SK-N-SH (cell line): ENCODE data around the gene GIN1. TPM values are rescaled to one million over a fixed set of nuclear protein-coding genes. Genes with fewer than 3 reads are reported as not detected.

ENCODE experiments used
- CTCF ChIA-PET: fragments of 300-600, 350-600 bp; formaldehyde crosslinking; extraction: SDS; loops from one replicate; lab custom pipeline; 2021; lab: Yijun Ruan, JAX
- POLR2A ChIA-PET: fragments of 350-600 bp; sonication (Branson Sonifier 250); formaldehyde crosslinking; extraction: SDS; loops from one replicate; lab custom pipeline; 2020; ENCODE audit warnings: antibody characterized with exemption, inconsistent platforms; lab: Yijun Ruan, JAX
- DNase-seq: peaks from one replicate; pipeline ENCODE4 v3.0.0; 2012
- H2AFZ ChIP-seq: fragments of 200-600 bp; sonication (generic); 2 replicates; pipeline ENCODE4 v1.8.1; 2016; ENCODE audit warnings: antibody characterized with exemption, mild to moderate bottlenecking, low read depth
- H3F3A ChIP-seq: fragments of 200-600 bp; sonication (generic); replicated peaks from 2 replicates; pipeline ENCODE3; 2016; ENCODE audit warnings: antibody characterized with exemption, mild to moderate bottlenecking; ENCODE audit not compliant: insufficient read depth
- H3K27ac ChIP-seq, 2 experiments: fragments of 200-500 bp in 1 of 2; fragments of 200-600 bp in 1 of 2; sonication (Bioruptor generic) in 1 of 2; sonication (generic), shearing (Covaris generic) in 1 of 2; 2 replicates each; pipeline versions ENCODE4 v1.5.1 to v1.6.1; 2014 to 2016; ENCODE audit warnings: low read depth in 2 of 2, inconsistent platforms in 1 of 2, low read length in 1 of 2, mild to moderate bottlenecking in 1 of 2, mixed read lengths in 1 of 2
- H3K27me3 ChIP-seq: fragments of 200-600 bp; sonication (generic), shearing (Covaris generic); 2 replicates; pipeline ENCODE4 v1.6.1; 2016; ENCODE audit warnings: mixed run types; ENCODE audit not compliant: insufficient read depth
- H3K36me3 ChIP-seq, 2 experiments: fragments of 200-500 bp in 1 of 2; fragments of 200-600 bp in 1 of 2; sonication (Bioruptor generic) in 1 of 2; sonication (generic) in 1 of 2; replicated peaks in 1 of 2; 2 replicates each; pipeline versions ENCODE3 to v1.5.1; 2014 to 2016; ENCODE audit warnings: low read length in 1 of 2, mild to moderate bottlenecking in 1 of 2; ENCODE audit not compliant: insufficient read depth in 2 of 2, control insufficient read depth in 1 of 2
- H3K4me1 ChIP-seq, 2 experiments: fragments of 200-500 bp in 1 of 2; fragments of 200-600 bp in 1 of 2; sonication (Bioruptor generic) in 1 of 2; sonication (generic), shearing (Covaris generic) in 1 of 2; 2 replicates each; pipeline versions ENCODE4 v1.5.1 to v1.6.1; 2014 to 2016; ENCODE audit warnings: low read depth in 1 of 2, low read length in 1 of 2, mixed run types in 1 of 2; ENCODE audit not compliant: insufficient read depth in 2 of 2, control insufficient read depth in 1 of 2
- H3K4me2 ChIP-seq: fragments of 200-600 bp; sonication (generic), shearing (Covaris generic); 2 replicates; pipeline ENCODE4 v1.6.1; 2017; ENCODE audit warnings: mixed run types
- H3K4me3 ChIP-seq, 2 experiments: fragments of 200-500 bp in 1 of 2; fragments of 200-600 bp in 1 of 2; sonication (Bioruptor generic) in 1 of 2; sonication (generic), shearing (Covaris generic) in 1 of 2; 2 replicates each; pipeline versions ENCODE4 v1.5.1 to v1.8.1; 2014 to 2016; ENCODE audit warnings: low read depth in 2 of 2, inconsistent platforms in 1 of 2, low read length in 1 of 2, mild to moderate bottlenecking in 1 of 2, mixed read lengths in 1 of 2, moderate library complexity in 1 of 2
- H3K79me2 ChIP-seq: fragments of 200-600 bp; sonication (generic); 2 replicates; pipeline ENCODE4 v1.8.1; 2017; ENCODE audit warnings: mild to moderate bottlenecking; ENCODE audit not compliant: insufficient read depth
- H3K9ac ChIP-seq: fragments of 200-600 bp; sonication (generic); 2 replicates; pipeline ENCODE4 v1.6.1; 2017; ENCODE audit warnings: mixed run types
- H3K9me2 ChIP-seq: fragments of 200-600 bp; sonication (generic); 2 replicates; pipeline ENCODE4 v1.6.1; 2017; ENCODE audit warnings: mixed run types
- H3K9me3 ChIP-seq: fragments of 200-600 bp; sonication (generic); 2 replicates; pipeline ENCODE4 v1.6.1; 2017; ENCODE audit warnings: mixed run types, mild to moderate bottlenecking, moderate library complexity
- H4K20me1 ChIP-seq: fragments of 200-600 bp; sonication (generic); 2 replicates; pipeline ENCODE4 v1.6.1; 2017; ENCODE audit warnings: mild to moderate bottlenecking, mixed run types; ENCODE audit not compliant: insufficient read depth
- ELF1 ChIP-seq: IDR thresholded peaks from 2 replicates; pipeline ENCODE4 v1.4.0; 2012
- EZH2phosphoT487 ChIP-seq: fragments of 200-600 bp; sonication (generic); IDR thresholded peaks from 2 replicates; pipeline ENCODE4 v1.6.1; 2017; ENCODE audit warnings: low read depth, mixed run types, mild to moderate bottlenecking, antibody characterized with exemption, moderate library complexity, borderline replicate concordance
- FOXJ3 ChIP-seq: sonication (generic); formaldehyde crosslinking; IDR thresholded peaks from 2 replicates; pipeline ENCODE4 v1.5.1; 2020; ENCODE audit warnings: mild to moderate bottlenecking, missing genetic modification reagents
- GABPA ChIP-seq: IDR thresholded peaks from 2 replicates; pipeline ENCODE4 v1.4.0; 2012; ENCODE audit warnings: low read depth, mild to moderate bottlenecking
- IRF3 ChIP-seq: fragments of 150-350 bp; IDR thresholded peaks from 2 replicates; pipeline ENCODE4 v1.6.1; 2016; ENCODE audit warnings: mild to moderate bottlenecking, low read depth, low read length
- JUND ChIP-seq: IDR thresholded peaks from 2 replicates; pipeline ENCODE4 v1.4.0; 2012
- MXI1 ChIP-seq: IDR thresholded peaks from 2 replicates; pipeline ENCODE4 v1.6.1; 2012; ENCODE audit warnings: mild to moderate bottlenecking, low read depth, low read length, improper control_type of control experiment
- NFIC ChIP-seq: IDR thresholded peaks from 2 replicates; pipeline ENCODE4 v1.4.0; 2012; ENCODE audit warnings: borderline replicate concordance
- RAD21 ChIP-seq: IDR thresholded peaks from 2 replicates; pipeline ENCODE4 v1.6.1; 2012; ENCODE audit warnings: mild to moderate bottlenecking, low read length
- RFX5 ChIP-seq: IDR thresholded peaks from 2 replicates; pipeline ENCODE4 v1.6.1; 2012; ENCODE audit warnings: mild to moderate bottlenecking, improper control_type of control experiment, low read length
- TEAD4 ChIP-seq: IDR thresholded peaks from 2 replicates; pipeline ENCODE4 v1.4.0; 2012; ENCODE audit warnings: mild to moderate bottlenecking, borderline replicate concordance; ENCODE audit not compliant: insufficient read depth
- YY1 ChIP-seq: IDR thresholded peaks from 2 replicates; pipeline ENCODE4 v1.4.0; 2012; ENCODE audit warnings: low read depth, mild to moderate bottlenecking
- WGBS: methylation state at CpG from one replicate; pipeline ENCODE4 v1.1.6; 2017; ENCODE audit warnings: low lambda C conversion rate; 5-methylcytosine and 5-hydroxymethylcytosine counted together
- polyA plus RNA-seq, 3 experiments: library from polyadenylated mRNA; depleted of rRNA; stranded (reverse); fragments of >200 nt; gene quantifications; 2 replicates each; pipeline ENCODE4 v1.2.3, GENCODE V29; 2012
- TF ChIP-seq, protein P1 (sequence below): IDR thresholded peaks from 2 replicates; pipeline ENCODE4; 2012

The GIN1 gene
- polyA plus RNA-seq, 1 of the 3 experiments (the other 2 are of a cell fraction) = 1.3 TPM

DNA sequence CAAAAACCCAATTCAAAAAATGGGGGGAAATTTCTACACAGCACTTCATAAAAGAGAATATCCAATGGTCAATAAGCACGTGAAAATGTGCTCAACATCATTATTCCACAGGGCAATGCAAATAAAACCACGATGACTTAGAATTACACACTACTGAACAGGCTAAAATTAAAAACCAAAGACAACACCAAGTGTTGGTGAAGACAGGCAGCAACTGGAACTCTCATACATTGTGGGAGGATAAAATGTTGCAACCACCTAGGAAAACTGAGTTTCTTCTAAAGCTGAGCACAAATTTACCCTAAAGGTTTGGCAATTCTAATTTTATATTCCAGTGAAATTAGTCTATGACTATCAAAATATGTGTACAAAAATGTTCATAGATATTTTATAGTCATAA lies 9.5 kb downstream of the GIN1 start:
- CTCF ChIA-PET = no interaction called here
- no peak for DNase-seq
- WGBS = 96% methylated on average over 2 of the region's 2 CpGs
- H3K79me2 ChIP-seq = peaks cover 12% of the 10 kb centered on the region; the same call in 1 of the 2 replicates
- H3K9me3 ChIP-seq = no peaks in the 10 kb centered on the region
- no peaks in the 10 kb centered on the region for H3K9me2 ChIP-seq
- no peak overlapping the region for H3K27ac ChIP-seq
- H2AFZ ChIP-seq = no peak overlapping the region
- no peak for TF ChIP-seq YY1
- no peak for TF ChIP-seq ELF1
- no peak for TF ChIP-seq JUND
- no peak for TF ChIP-seq EZH2phosphoT487
- TF ChIP-seq, all 33 proteins: peak for 0
- Histone ChIP-seq H3K36me3 (peaks cover 0 to 2% of the 10 kb centered on the region in 2 experiments), H4K20me1 (no peaks in the 10 kb centered on the region), H3K4me1 (no peaks in the 10 kb centered on the region; a peak in 1 of 4 replicates), H3F3A (no peaks in the 10 kb centered on the region), H3K9ac (no peak overlapping the region), H3K4me2 (no peak overlapping the region), H3K27me3 (no peaks in the 10 kb centered on the region), H3K4me3 (no peak overlapping the region)
- POLR2A ChIA-PET = no interaction called here

- TF ChIP-seq RAD21 (no peak), RFX5 (no peak), NFIC (no peak), YY1 (no peak), JUND (no peak), TEAD4 (no peak), GABPA (no peak), FOXJ3 (CRISPR knock-in tag) (no peak), MXI1 (no peak), IRF3 (no peak)
- TF ChIP-seq, protein P1, sequence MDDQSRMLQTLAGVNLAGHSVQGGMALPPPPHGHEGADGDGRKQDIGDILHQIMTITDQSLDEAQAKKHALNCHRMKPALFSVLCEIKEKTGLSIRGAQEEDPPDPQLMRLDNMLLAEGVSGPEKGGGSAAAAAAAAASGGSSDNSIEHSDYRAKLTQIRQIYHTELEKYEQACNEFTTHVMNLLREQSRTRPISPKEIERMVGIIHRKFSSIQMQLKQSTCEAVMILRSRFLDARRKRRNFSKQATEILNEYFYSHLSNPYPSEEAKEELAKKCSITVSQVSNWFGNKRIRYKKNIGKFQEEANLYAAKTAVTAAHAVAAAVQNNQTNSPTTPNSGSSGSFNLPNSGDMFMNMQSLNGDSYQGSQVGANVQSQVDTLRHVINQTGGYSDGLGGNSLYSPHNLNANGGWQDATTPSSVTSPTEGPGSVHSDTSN = no peak
- no peak overlapping the region for H2AFZ ChIP-seq
- WGBS = 89% methylated on average over 1 of the region's 1 CpG
- H3K27ac ChIP-seq = no peak overlapping the region
- H3K36me3 ChIP-seq = peaks cover 0 to 4% of the 10 kb centered on the region in 2 experiments
- no peaks in the 10 kb centered on the region for H3K27me3 ChIP-seq
- H3K9ac ChIP-seq = no peak overlapping the region
- no peak overlapping the region for H3K4me3 ChIP-seq
- no peaks in the 10 kb centered on the region for H4K20me1 ChIP-seq
- H3F3A ChIP-seq = no peaks in the 10 kb centered on the region
- no peak for DNase-seq
- H3K79me2 ChIP-seq = 0 out of 2 replicates have a peak, but pooled peaks cover 8% of the 10 kb centered on the region
- CTCF ChIA-PET = no interaction called here
- POLR2A ChIA-PET = no interaction called here
- no peak overlapping the region for H3K4me2 ChIP-seq
- no peaks in the 10 kb centered on the region; a peak in 1 of 4 replicates for H3K4me1 ChIP-seq
- no peaks in the 10 kb centered on the region for H3K9me2 ChIP-seq
- no peaks in the 10 kb centered on the region for H3K9me3 ChIP-seq
Observed at GRCh38 chr5:103109277-103109676, 10.7 kb downstream of the GIN1 start.
